ENCODE results near the gene SLC30A5. TPM values are rescaled to one million over a fixed set of nuclear protein-coding genes. Genes with fewer than 3 reads are reported as not detected.

SLC30A5 gene
- total and polyA plus RNA-seq, 9 of the 15 experiments (the other 6 are each of a cell fraction or from before 2014, with no cell fraction given) = 22.9 to 86.8 (median 62.5) TPM

DNA sequence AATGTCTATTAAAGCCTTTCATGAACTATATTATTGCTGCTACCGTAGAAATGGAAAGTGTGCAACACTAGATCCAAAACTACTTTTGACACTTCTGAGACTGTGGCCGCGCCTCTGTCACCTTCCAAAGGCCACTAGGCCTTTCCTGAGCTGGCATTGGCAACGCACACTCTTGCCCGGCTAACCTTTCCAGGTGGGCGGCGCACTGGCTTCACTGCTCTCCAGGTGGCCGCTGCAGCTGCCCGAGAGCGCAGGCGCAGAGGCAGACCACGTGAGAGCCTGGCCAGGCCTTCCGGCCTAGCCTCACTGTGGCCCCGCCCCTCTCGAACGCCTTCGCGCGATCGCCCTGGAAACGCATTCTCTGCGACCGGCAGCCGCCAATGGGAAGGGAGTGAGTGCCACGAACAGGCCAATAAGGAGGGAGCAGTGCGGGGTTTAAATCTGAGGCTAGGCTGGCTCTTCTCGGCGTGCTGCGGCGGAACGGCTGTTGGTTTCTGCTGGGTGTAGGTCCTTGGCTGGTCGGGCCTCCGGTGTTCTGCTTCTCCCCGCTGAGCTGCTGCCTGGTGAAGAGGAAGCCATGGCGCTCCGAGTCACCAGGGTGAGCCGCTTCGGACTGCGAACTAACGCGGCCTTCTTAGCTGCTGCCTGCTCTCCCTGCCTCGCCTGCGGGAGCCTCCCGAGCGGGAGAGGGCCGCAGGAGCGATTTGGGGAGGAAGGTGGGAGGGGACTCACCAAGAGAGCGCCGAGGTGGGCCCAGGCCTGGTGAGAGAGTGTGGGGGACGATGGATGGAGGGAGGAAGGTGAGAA is 73.1 kb downstream of the SLC30A5 start, which contains the start of gene CCNB1 (continued):
- TF ChIP-seq, protein P1, sequence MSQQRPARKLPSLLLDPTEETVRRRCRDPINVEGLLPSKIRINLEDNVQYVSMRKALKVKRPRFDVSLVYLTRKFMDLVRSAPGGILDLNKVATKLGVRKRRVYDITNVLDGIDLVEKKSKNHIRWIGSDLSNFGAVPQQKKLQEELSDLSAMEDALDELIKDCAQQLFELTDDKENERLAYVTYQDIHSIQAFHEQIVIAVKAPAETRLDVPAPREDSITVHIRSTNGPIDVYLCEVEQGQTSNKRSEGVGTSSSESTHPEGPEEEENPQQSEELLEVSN (IDR thresholded peaks at IDR 0.05; ENCODE audit: borderline replicate concordance in 1 of 2, extremely low read depth in 1 of 2, insufficient read depth in 1 of 2, insufficient read length in 1 of 2, low read depth in 1 of 2, low read length in 1 of 2, poor library complexity in 1 of 2, severe bottlenecking in 1 of 2) = peak; percentile 66 to 89
- TF ChIP-seq, protein P2, sequence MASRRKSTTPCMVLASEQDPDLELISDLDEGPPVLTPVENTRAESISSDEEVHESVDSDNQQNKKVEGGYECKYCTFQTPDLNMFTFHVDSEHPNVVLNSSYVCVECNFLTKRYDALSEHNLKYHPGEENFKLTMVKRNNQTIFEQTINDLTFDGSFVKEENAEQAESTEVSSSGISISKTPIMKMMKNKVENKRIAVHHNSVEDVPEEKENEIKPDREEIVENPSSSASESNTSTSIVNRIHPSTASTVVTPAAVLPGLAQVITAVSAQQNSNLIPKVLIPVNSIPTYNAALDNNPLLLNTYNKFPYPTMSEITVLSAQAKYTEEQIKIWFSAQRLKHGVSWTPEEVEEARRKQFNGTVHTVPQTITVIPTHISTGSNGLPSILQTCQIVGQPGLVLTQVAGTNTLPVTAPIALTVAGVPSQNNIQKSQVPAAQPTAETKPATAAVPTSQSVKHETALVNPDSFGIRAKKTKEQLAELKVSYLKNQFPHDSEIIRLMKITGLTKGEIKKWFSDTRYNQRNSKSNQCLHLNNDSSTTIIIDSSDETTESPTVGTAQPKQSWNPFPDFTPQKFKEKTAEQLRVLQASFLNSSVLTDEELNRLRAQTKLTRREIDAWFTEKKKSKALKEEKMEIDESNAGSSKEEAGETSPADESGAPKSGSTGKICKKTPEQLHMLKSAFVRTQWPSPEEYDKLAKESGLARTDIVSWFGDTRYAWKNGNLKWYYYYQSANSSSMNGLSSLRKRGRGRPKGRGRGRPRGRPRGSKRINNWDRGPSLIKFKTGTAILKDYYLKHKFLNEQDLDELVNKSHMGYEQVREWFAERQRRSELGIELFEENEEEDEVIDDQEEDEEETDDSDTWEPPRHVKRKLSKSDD (conservative IDR thresholded peaks at IDR 0.05; ENCODE audit: low read length) = no peak
- TF ChIP-seq ZKSCAN3 (CRISPR knock-in tag; IDR thresholded peaks at IDR 0.05) = no peak
- TF ChIP-seq, protein P3, sequence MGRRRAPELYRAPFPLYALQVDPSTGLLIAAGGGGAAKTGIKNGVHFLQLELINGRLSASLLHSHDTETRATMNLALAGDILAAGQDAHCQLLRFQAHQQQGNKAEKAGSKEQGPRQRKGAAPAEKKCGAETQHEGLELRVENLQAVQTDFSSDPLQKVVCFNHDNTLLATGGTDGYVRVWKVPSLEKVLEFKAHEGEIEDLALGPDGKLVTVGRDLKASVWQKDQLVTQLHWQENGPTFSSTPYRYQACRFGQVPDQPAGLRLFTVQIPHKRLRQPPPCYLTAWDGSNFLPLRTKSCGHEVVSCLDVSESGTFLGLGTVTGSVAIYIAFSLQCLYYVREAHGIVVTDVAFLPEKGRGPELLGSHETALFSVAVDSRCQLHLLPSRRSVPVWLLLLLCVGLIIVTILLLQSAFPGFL (CRISPR knock-in tag; IDR thresholded peaks at IDR 0.05) = peak; percentile 63; the same call in 1 of the 2 replicates
- TF ChIP-seq GATAD2A (IDR thresholded peaks at IDR 0.05) = no peak
- TF ChIP-seq RAD51 (IDR thresholded peaks at IDR 0.05; ENCODE audit: borderline replicate concordance, low read depth) = peak; percentile 92
- peak; percentile 90 for TF ChIP-seq MXI1 (IDR thresholded peaks at IDR 0.05; ENCODE audit: low read depth, low read length)
- peak; percentile 39 for TF ChIP-seq BRD9 (IDR thresholded peaks at IDR 0.05; ENCODE audit: low read depth, partially characterized antibody)
- TF ChIP-seq, protein P4, sequence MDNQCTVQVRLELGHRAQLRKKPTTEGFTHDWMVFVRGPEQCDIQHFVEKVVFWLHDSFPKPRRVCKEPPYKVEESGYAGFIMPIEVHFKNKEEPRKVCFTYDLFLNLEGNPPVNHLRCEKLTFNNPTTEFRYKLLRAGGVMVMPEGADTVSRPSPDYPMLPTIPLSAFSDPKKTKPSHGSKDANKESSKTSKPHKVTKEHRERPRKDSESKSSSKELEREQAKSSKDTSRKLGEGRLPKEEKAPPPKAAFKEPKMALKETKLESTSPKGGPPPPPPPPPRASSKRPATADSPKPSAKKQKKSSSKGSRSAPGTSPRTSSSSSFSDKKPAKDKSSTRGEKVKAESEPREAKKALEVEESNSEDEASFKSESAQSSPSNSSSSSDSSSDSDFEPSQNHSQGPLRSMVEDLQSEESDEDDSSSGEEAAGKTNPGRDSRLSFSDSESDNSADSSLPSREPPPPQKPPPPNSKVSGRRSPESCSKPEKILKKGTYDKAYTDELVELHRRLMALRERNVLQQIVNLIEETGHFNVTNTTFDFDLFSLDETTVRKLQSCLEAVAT (IDR thresholded peaks at IDR 0.05) = peak in 1 of 2 experiments; percentile 68; a peak in 2 of 4 replicates
- TF ChIP-seq, protein P5, sequence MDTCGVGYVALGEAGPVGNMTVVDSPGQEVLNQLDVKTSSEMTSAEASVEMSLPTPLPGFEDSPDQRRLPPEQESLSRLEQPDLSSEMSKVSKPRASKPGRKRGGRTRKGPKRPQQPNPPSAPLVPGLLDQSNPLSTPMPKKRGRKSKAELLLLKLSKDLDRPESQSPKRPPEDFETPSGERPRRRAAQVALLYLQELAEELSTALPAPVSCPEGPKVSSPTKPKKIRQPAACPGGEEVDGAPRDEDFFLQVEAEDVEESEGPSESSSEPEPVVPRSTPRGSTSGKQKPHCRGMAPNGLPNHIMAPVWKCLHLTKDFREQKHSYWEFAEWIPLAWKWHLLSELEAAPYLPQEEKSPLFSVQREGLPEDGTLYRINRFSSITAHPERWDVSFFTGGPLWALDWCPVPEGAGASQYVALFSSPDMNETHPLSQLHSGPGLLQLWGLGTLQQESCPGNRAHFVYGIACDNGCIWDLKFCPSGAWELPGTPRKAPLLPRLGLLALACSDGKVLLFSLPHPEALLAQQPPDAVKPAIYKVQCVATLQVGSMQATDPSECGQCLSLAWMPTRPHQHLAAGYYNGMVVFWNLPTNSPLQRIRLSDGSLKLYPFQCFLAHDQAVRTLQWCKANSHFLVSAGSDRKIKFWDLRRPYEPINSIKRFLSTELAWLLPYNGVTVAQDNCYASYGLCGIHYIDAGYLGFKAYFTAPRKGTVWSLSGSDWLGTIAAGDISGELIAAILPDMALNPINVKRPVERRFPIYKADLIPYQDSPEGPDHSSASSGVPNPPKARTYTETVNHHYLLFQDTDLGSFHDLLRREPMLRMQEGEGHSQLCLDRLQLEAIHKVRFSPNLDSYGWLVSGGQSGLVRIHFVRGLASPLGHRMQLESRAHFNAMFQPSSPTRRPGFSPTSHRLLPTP (IDR thresholded peaks at IDR 0.05; ENCODE audit: borderline replicate concordance, extremely low read depth, insufficient read length) = no peak
- no peak for TF ChIP-seq NCOA4 (IDR thresholded peaks at IDR 0.05; ENCODE audit: partially characterized antibody)
- peak; percentile 73; the same call in 1 of the 2 replicates for TF ChIP-seq FOXP1 (CRISPR knock-in tag; IDR thresholded peaks at IDR 0.05)
- TF ChIP-seq CHD2 (IDR thresholded peaks at IDR 0.05; ENCODE audit: low read depth, low read length) = peak; percentile 85
- TF ChIP-seq ZNF124 (CRISPR knock-in tag; IDR thresholded peaks at IDR 0.05) = no peak
- peak; percentile 100 for TF ChIP-seq FOXM1 (IDR thresholded peaks at IDR 0.05; ENCODE audit: low read depth)
- TF ChIP-seq FOXM1 (CRISPR knock-in tag; IDR thresholded peaks at IDR 0.05; ENCODE audit: low read depth) = peak; percentile 100
- peak; percentile 90 for TF ChIP-seq MBD2 (IDR thresholded peaks at IDR 0.05; ENCODE audit: borderline replicate concordance, low read depth)
